GM12873 (cell line): Measurements from ENCODE around the gene RPAP3.

ENCODE experiments used
- CTCF ChIP-seq: IDR thresholded peaks from 2 replicates; pipeline ENCODE4 v1.5.1; 2012; ENCODE audit warnings: low read depth, mild to moderate bottlenecking, moderate library complexity, low read length, control low read depth; ENCODE audit not compliant: insufficient read depth; ENCODE audit errors: missing control alignments

Gene RPAP3

GRCh38 chr12:47710278-47710677 is 4.4 kb upstream of the RPAP3 start:
- no peak for TF ChIP-seq CTCF

- TF ChIP-seq CTCF: no peak
These were observed 3.8 kb upstream of the RPAP3 start for GRCh38 chr12:47709671-47710070.

GRCh38 chr12:47709237-47709636 is 3.4 kb upstream of the RPAP3 start:
- TF ChIP-seq CTCF: no peak

- TF ChIP-seq CTCF: no peak
These were observed 2.2 kb upstream of the RPAP3 start for GRCh38 chr12:47707905-47708543.

- TF ChIP-seq CTCF: no peak
These were observed 1.5 kb upstream of the RPAP3 start for GRCh38 chr12:47707355-47707754.

- no peak for TF ChIP-seq CTCF
These were observed 633 bp downstream of the RPAP3 start for GRCh38 chr12:47705229-47705565.

DNA sequence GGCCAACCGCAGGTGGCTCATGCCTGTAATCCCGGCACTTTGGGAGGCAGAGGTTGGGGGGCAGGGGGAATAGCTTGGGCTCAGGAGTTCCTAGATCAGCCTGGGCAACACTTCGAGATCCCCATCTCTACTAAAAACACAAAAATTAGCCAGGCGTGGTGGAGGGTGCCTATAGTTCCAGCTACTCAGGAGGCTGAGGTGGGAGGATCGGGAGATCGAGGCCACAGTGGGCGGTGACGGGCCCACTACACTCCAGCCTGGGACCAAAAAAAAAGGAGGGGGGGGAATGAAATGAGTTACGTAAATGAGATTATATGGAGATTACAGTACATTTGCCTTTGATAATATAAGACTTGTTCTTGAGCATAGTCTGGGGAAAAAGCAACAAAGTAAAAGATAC is 1.1 kb downstream of the RPAP3 start:
- TF ChIP-seq CTCF: no peak
